Endothelial cell of umbilical vein (primary cell): Measurements from ENCODE around the gene EOLA1. TPM values are rescaled to one million over a fixed set of nuclear protein-coding genes. Genes with fewer than 3 reads are reported as not detected.
A peak's percentile ranks its signal among the peaks of the same experiment; 100 is the strongest.

ENCODE experiments used
- Bru-seq: library from RNA; stranded (reverse); fragments of 400-500 nt; gene quantifications from one replicate; lab custom pipeline; 2021; lab: Mats Ljungman, UMichigan
- BruChase-seq, 2 experiments: library from RNA; stranded (reverse); fragments of 400-500 nt; gene quantifications; one replicate each; lab custom pipeline; 2021; lab: Mats Ljungman, UMichigan
- BruUV-seq: library from RNA; stranded (reverse); fragments of 400-500 nt; replicated peaks from 2 replicates; lab custom pipeline; 2021; lab: Mats Ljungman, UMichigan
- CTCF ChIA-PET: fragments of 300-600, 350-600 bp; sonication (Branson Sonifier 250); formaldehyde crosslinking; loops from one replicate; lab custom pipeline; 2021; ENCODE audit warnings: antibody characterized with exemption, inconsistent platforms; lab: Charles Lee
- POLR2A ChIA-PET: fragments of 300-600, 350-600 bp; sonication (Branson Sonifier 250); formaldehyde crosslinking; loops from one replicate; lab custom pipeline; 2021; ENCODE audit warnings: antibody characterized with exemption, inconsistent platforms; lab: Charles Lee
- DNase-seq: peaks from one replicate; pipeline ENCODE4 v3.0.0-alpha.2; 2011; ENCODE audit warnings: low read depth, low spot score
- FAIRE-seq: peaks from 2 replicates; lab custom pipeline; 2011; peaks lifted over from hg19 to GRCh38; lab: Jason Lieb, UNC
- H2AFZ ChIP-seq: 2 replicates; pipeline ENCODE4 v1.6.0; 2012; ENCODE audit warnings: low read depth, low read length, control low read depth, inconsistent platforms
- H3K27ac ChIP-seq: 2 replicates; pipeline ENCODE4 v1.5.1; 2011; ENCODE audit warnings: low read depth, mild to moderate bottlenecking, control low read depth, low read length, moderate library complexity; ENCODE audit not compliant: insufficient read depth
- H3K27me3 ChIP-seq, 2 experiments: 2 replicates each; pipeline versions ENCODE4 v1.6.0 to v1.6.1; 2011; ENCODE audit warnings: low read length in 2 of 2, mixed read lengths in 1 of 2; ENCODE audit not compliant: control insufficient read depth in 2 of 2, insufficient read depth in 2 of 2
- H3K36me3 ChIP-seq, 2 experiments: 2 replicates in 1 of 2; 3 replicates in 1 of 2; pipeline ENCODE4 v1.5.1; 2011; ENCODE audit warnings: low read length in 2 of 2, mild to moderate bottlenecking in 1 of 2, moderate library complexity in 1 of 2; ENCODE audit not compliant: control insufficient read depth in 2 of 2, insufficient read depth in 2 of 2; ENCODE audit errors: extremely low read depth in 1 of 2
- H3K4me1 ChIP-seq: 3 replicates; pipeline ENCODE4 v1.5.1; 2011; ENCODE audit warnings: mild to moderate bottlenecking, low read length; ENCODE audit not compliant: control insufficient read depth, insufficient read depth; ENCODE audit errors: extremely low read depth
- H3K4me2 ChIP-seq: 2 replicates; pipeline ENCODE4 v1.6.1; 2011; ENCODE audit warnings: low read length, control low read depth, mixed read lengths; ENCODE audit not compliant: insufficient read depth
- H3K4me3 ChIP-seq, 3 experiments: fragments of 200-600 bp in 1 of 3; sonication (generic), shearing (Covaris generic) in 1 of 3; replicated peaks in 1 of 3; 2 replicates each; pipeline ENCODE4 v1.5.1; 2011 to 2016; ENCODE audit warnings: control low read depth in 3 of 3, low read length in 3 of 3, mild to moderate bottlenecking in 2 of 3, inconsistent platforms in 1 of 3, low read depth in 1 of 3, moderate library complexity in 1 of 3; ENCODE audit not compliant: insufficient read depth in 1 of 3
- H3K79me2 ChIP-seq: 2 replicates; pipeline ENCODE4 v1.6.0; 2012; ENCODE audit warnings: low read length, inconsistent platforms; ENCODE audit not compliant: control insufficient read depth, insufficient read depth
- H3K9ac ChIP-seq: replicated peaks from 2 replicates; pipeline ENCODE3; 2011; ENCODE audit warnings: low read length, control low read depth; ENCODE audit not compliant: insufficient read depth; ENCODE audit errors: extremely low read depth
- H3K9me1 ChIP-seq: replicated peaks from 3 replicates; pipeline ENCODE4 v1.6.0; 2011; ENCODE audit warnings: mild to moderate bottlenecking, low read length; ENCODE audit not compliant: control insufficient read depth, insufficient read depth; ENCODE audit errors: extremely low read depth
- H3K9me3 ChIP-seq: replicated peaks from 2 replicates; pipeline ENCODE4 v1.5.1; 2012; ENCODE audit warnings: low read length, inconsistent platforms; ENCODE audit not compliant: control insufficient read depth, insufficient read depth
- H4K20me1 ChIP-seq: replicated peaks from 2 replicates; pipeline ENCODE3; 2011; ENCODE audit warnings: mild to moderate bottlenecking, low read length; ENCODE audit not compliant: control insufficient read depth, insufficient read depth; ENCODE audit errors: extremely low read depth
- EZH2 ChIP-seq: IDR thresholded peaks from 2 replicates; pipeline ENCODE4 v1.6.1; 2012; ENCODE audit warnings: borderline replicate concordance, low read depth, mild to moderate bottlenecking, moderate library complexity, low read length, inconsistent platforms; ENCODE audit not compliant: severe bottlenecking
- FOS ChIP-seq: IDR thresholded peaks from 2 replicates; pipeline ENCODE4 v1.6.1; 2011; ENCODE audit warnings: mild to moderate bottlenecking, low read length, moderate library complexity, borderline replicate concordance; ENCODE audit not compliant: insufficient read depth
- GATA2 ChIP-seq: IDR thresholded peaks from 2 replicates; pipeline ENCODE4 v1.7.0; 2011; ENCODE audit warnings: low read depth, mild to moderate bottlenecking, moderate library complexity, mixed read lengths, low read length; ENCODE audit not compliant: insufficient read length, insufficient read depth
- JUN ChIP-seq: IDR thresholded peaks from 2 replicates; pipeline ENCODE4 v1.6.1; 2011; ENCODE audit warnings: borderline replicate concordance, low read depth; ENCODE audit not compliant: insufficient read length, insufficient read depth
- MYC ChIP-seq: IDR thresholded peaks from one replicate; pipeline ENCODE4 v1.6.1; 2011; ENCODE audit warnings: mild to moderate bottlenecking, low read depth, low read length
- POLR2A ChIP-seq: IDR thresholded peaks from 2 replicates; pipeline ENCODE4 v1.6.1; 2012; ENCODE audit warnings: low read depth, mild to moderate bottlenecking, control low read depth, low read length
- POLR2AphosphoS5 ChIP-seq: IDR thresholded peaks from 2 replicates; pipeline ENCODE4 v1.6.1; 2012; ENCODE audit warnings: low read depth, mild to moderate bottlenecking, control low read depth, low read length, moderate library complexity; ENCODE audit not compliant: insufficient read depth
- dilution Hi-C: fragments of 300-500 bp; cut with MboI; formaldehyde crosslinking; loops from one replicate; pipeline ENCODE4 v1.15.0; 2019; ENCODE audit warnings: low sequenced_read_pairs; ENCODE audit not compliant: extremely low pct_ligation_motif_present
- intact Hi-C: fragments of 100-400 bp; cut with micrococcal nuclease; formaldehyde crosslinking; loops from one replicate; pipeline ENCODE4 v1.10.0; 2022
- long read RNA-seq: library from polyadenylated mRNA; stranded (forward); transcript quantifications from one replicate; pipeline ENCODE4 v2.0.0, GENCODE V29; 2021
- polyA minus RNA-seq, 3 experiments: library from RNA; depleted of rRNA, polyadenylated mRNA; stranded (reverse); fragments of >200 nt; gene quantifications; 1 replicate in 1 of 3; 2 replicates in 2 of 3; pipeline ENCODE4 v1.2.3, GENCODE V29; 2011
- polyA plus RNA-seq, 4 experiments: library from polyadenylated mRNA; depleted of rRNA in 3 of 4; stranded (reverse) in 3 of 4; unstranded in 1 of 4; fragments of >200 nt; gene quantifications; 2 replicates each; pipeline versions ENCODE4 v1.2.1 to v1.2.3, GENCODE V29; 2011 to 2012; ENCODE audit warnings: missing spikeins in 1 of 4
- total RNA-seq: library from RNA; stranded (reverse); gene quantifications from 2 replicates; pipeline ENCODE4 v1.2.3, GENCODE V29; 2021
- TF ChIP-seq, protein P1 (sequence below): IDR thresholded peaks from 2 replicates; pipeline ENCODE4 v1.6.1; 2011; ENCODE audit not compliant: insufficient read depth, insufficient read length
- TF ChIP-seq, protein P2 (sequence below), 2 donors: IDR thresholded peaks; 1 replicate in 1 of 2; 2 replicates in 1 of 2; pipeline ENCODE4 v1.5.1; 2011; ENCODE audit warnings: low read length in 2 of 2, mild to moderate bottlenecking in 2 of 2, moderate library complexity in 2 of 2, control low read depth in 1 of 2, inconsistent platforms in 1 of 2, low read depth in 1 of 2; ENCODE audit not compliant: insufficient read depth in 1 of 2; ENCODE audit errors: extremely low read depth in 1 of 2

EOLA1 gene
- total RNA-seq (17.5 and 24.6 TPM in 2 replicates), polyA plus RNA-seq (11.2 and 12.5 TPM in 2 replicates), polyA minus RNA-seq (7.6 and 10.8 TPM in 2 replicates), Bru-seq, nascent RNA (percentile 45 among the genes with signal in this experiment), BruChase-seq, experiment 1, labeled RNA remaining after a 6-hour chase (percentile 63 among the genes with signal in this experiment), BruChase-seq, experiment 2, labeled RNA remaining after a 2-hour chase (percentile 57 among the genes with signal in this experiment)
- 15.1 and 15.8 TPM in 2 replicates for polyA plus RNA-seq (2011; cell fraction: cytosol; rRNA removed)
- 19.6 and 20.0 TPM in 2 replicates for polyA plus RNA-seq (2011; cell fraction: nucleus; rRNA removed)
- polyA plus RNA-seq (2012) = 14.8 and 17.0 TPM in 2 replicates
- 9.3 TPM for polyA minus RNA-seq (2011; cell fraction: cytosol; rRNA and poly(A)+ RNA removed)
- polyA minus RNA-seq (2011; cell fraction: nucleus; rRNA and poly(A)+ RNA removed) = 8.3 and 12.3 TPM in 2 replicates
- long read RNA-seq, transcript CXorf40A-204 (5 exons, 1,403 nt) = major isoform, 18 of 33 reads
- long read RNA-seq, partial matches to known transcripts = 2 of 33 reads
- long read RNA-seq, other reads (novel, unspliced or antisense) = 7 of 33 reads

DNA sequence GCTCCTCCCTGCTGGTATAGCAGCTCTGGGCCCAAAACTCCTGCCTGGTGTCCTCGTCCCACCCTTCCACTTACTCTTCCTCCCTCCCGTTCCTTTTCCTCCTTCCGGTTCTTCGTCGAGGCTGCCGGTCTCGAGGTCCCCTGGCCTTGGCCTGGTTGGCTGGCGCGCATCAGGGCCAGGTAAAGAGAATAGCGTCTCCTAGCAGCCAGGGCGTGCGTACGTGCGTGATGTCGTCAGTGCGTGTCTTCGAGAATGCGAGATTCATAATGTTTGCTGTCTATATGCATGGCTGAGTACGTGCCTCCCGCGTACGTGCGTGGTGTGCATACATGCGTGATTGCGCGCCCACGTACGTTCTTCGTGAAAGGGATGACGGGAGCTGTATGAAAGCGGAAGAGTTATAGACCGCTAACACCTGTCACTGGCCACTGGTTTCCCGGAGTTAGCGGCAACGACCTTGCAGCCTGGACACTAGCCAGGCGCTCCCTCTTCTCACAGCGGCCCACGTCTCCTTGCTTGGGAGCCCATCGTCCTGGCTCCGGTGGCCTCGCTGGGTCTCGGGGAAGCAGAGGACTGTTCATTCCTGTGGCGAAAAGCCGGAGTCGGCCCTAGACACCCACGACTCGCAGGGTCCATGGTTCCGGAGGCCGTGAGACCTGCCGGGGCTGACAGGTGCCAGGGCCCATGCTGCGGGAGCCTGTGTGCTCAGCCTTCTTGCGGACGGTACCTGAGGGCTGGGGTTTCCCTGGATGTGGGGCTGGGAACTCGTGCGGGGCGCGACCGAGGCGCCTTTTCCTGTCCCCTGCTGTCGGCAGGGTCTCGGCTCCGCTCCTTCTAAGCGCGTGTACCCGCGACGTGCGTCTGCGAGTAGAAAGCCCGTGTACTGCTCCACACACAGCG, at the start of gene EOLA1:
TSS of gene EOLA1 (plus strand) at position 392 of the 900 bp plus-strand sequence. CDS start 4,619 bp downstream, outside the sequence.
- no peaks in the 10 kb centered on the region for H3K27me3 ChIP-seq
- no peaks in the 10 kb centered on the region for H4K20me1 ChIP-seq
- H3K9ac ChIP-seq = peak within 1 kb of the TSS; percentile 53
- peak; percentile 99 for FAIRE-seq
- H2AFZ ChIP-seq = peak within 1 kb of the TSS; percentile 47
- ChIA-PET CTCF (interaction anchor here (1.0 to 3.4 kb wide), 6 partner anchors 13 to 397 kb away, joined by 3 to 20 read pairs (median 4); partner anchors contain the start of genes EOLA2 and IDS), POLR2A (interaction anchor here (1.0 to 2.5 kb wide), 3 partner anchors 14 to 398 kb away, joined by 7 to 16 read pairs (median 15); partner anchors contain the start of genes EOLA2 and IDS)
- BruUV-seq = no TSS peak
- dilution Hi-C loops = no loop called here
- no peaks in the 10 kb centered on the region for H3K9me1 ChIP-seq
- H3K4me1 ChIP-seq = peaks cover 5% of the 10 kb centered on the region
- intact Hi-C loops = no loop called here
- peak; percentile 38 for TF ChIP-seq POLR2A
- TF ChIP-seq GATA2 = no peak
- DNase-seq = peak; percentile 96
- H3K4me3 ChIP-seq = peak within 1 kb of the TSS in 2 of 3 experiments; percentile 47 to 90
- no peaks in the 10 kb centered on the region for H3K36me3 ChIP-seq
- H3K27ac ChIP-seq = peak within 1 kb of the TSS; percentile 48
- peak within 1 kb of the TSS; percentile 55 for H3K4me2 ChIP-seq
- no peaks in the 10 kb centered on the region for H3K79me2 ChIP-seq
- H3K9me3 ChIP-seq = no peaks in the 10 kb centered on the region

DNA sequence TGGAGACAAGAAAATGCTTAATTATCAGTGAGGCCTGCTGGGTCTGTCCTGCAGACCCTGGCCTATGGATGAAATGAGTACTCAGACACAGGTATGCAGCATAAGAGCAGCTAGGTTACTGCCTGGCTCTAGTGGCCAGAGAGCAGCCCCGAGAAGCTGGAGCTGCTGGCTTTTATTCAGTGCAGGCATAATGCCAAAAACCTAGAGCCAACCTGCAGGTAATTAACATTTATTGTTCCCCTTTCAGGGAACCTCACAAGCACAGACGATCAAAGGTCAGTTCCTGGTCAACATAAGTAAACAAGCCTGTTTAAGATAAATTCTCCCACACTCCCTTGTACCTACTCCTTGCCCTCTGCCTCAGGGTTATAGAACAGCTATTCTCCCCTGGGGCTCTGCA, 49.0 kb upstream of the EOLA1 start:
- Histone ChIP-seq H3K4me1 (peaks cover 6% of the 10 kb centered on the region), H2AFZ (no peak overlapping the region), H3K36me3 (peaks cover 5 to 19% of the 10 kb centered on the region in 2 experiments), H3K27ac (no peak overlapping the region), H3K9ac (no peak overlapping the region), H3K79me2 (no peaks in the 10 kb centered on the region), H4K20me1 (no peaks in the 10 kb centered on the region), H3K9me1 (no peaks in the 10 kb centered on the region), H3K9me3 (no peaks in the 10 kb centered on the region), H3K4me2 (no peak overlapping the region), H3K4me3 (no peak overlapping the region), H3K27me3 (no peaks in the 10 kb centered on the region)
- intact Hi-C loops (no loop called here), dilution Hi-C loops (no loop called here)
- TF ChIP-seq, protein P1, sequence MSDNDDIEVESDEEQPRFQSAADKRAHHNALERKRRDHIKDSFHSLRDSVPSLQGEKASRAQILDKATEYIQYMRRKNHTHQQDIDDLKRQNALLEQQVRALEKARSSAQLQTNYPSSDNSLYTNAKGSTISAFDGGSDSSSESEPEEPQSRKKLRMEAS = no peak
- no peak for TF ChIP-seq MYC
- no peak for TF ChIP-seq JUN
- TF ChIP-seq, protein P2, sequence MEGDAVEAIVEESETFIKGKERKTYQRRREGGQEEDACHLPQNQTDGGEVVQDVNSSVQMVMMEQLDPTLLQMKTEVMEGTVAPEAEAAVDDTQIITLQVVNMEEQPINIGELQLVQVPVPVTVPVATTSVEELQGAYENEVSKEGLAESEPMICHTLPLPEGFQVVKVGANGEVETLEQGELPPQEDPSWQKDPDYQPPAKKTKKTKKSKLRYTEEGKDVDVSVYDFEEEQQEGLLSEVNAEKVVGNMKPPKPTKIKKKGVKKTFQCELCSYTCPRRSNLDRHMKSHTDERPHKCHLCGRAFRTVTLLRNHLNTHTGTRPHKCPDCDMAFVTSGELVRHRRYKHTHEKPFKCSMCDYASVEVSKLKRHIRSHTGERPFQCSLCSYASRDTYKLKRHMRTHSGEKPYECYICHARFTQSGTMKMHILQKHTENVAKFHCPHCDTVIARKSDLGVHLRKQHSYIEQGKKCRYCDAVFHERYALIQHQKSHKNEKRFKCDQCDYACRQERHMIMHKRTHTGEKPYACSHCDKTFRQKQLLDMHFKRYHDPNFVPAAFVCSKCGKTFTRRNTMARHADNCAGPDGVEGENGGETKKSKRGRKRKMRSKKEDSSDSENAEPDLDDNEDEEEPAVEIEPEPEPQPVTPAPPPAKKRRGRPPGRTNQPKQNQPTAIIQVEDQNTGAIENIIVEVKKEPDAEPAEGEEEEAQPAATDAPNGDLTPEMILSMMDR (IDR thresholded peaks at IDR 0.05; ENCODE audit: extremely low read depth in 1 of 2, insufficient read depth in 1 of 2, low read depth in 1 of 2, low read length in 2 of 2) = no peak
- TF ChIP-seq EZH2 = no peak
- no peak for TF ChIP-seq POLR2AphosphoS5
- TF ChIP-seq POLR2A = no peak
- TF ChIP-seq FOS = no peak
- TF ChIP-seq GATA2 = no peak
- DNase-seq = no peak
- FAIRE-seq = no peak
- no TSS peak for BruUV-seq
- CTCF ChIA-PET = no interaction called here
- POLR2A ChIA-PET = no interaction called here
